ENCODE data around the gene KRTAP4-2. TPM values are rescaled to one million over a fixed set of nuclear protein-coding genes. Genes with fewer than 3 reads are reported as not detected.

KRTAP4-2 gene
- not detected in 2 replicates for total RNA-seq

GRCh38 chr17:41177727-41178271, at the start of gene KRTAP4-2:
KRTAP4-2 (minus strand) TSS chr17:41178221; CDS start chr17:41178164, 57 bp downstream.

DNA sequence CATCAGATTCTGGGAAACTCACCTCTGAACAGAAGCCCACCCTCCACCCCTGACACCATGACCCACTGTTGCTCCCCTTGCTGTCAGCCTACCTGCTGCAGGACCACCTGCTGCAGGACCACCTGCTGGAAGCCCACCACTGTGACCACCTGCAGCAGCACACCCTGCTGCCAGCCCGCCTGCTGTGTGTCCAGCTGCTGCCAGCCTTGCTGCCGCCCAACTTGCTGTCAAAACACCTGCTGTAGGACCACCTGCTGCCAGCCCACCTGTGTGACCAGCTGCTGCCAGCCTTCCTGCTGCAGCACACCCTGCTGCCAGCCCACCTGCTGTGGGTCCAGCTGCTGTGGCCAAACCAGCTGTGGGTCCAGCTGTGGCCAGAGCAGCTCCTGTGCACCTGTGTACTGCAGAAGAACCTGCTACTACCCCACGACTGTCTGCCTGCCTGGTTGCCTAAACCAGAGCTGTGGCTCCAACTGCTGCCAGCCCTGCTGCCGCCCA, 48.6 kb upstream of the KRTAP4-2 start, which contains the start of gene KRTAP9-2:
Gene KRTAP9-2, plus strand, starts transcription at position 51 of the 498 bp plus-strand sequence. Its CDS starts 7 bp downstream, at position 58.

DNA sequence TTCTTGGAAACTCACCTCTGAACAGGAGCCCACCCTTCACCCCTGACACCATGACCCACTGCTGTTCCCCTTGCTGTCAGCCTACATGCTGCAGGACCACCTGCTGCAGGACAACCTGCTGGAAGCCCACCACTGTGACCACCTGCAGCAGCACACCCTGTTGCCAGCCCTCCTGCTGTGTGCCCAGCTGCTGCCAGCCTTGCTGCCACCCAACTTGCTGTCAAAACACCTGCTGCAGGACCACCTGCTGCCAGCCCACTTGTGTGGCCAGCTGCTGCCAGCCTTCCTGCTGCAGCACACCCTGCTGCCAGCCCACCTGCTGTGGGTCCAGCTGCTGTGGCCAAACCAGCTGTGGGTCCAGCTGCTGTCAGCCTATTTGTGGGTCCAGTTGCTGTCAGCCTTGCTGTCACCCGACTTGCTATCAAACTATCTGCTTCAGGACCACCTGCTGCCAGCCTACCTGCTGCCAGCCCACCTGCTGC, 11.9 kb upstream of the KRTAP4-2 start, which contains the start of gene KRTAP9-1:
Gene KRTAP9-1, plus strand, starts transcription at position 51 of the 482 bp plus-strand sequence. Its CDS starts 0 bp downstream, at position 51.

DNA sequence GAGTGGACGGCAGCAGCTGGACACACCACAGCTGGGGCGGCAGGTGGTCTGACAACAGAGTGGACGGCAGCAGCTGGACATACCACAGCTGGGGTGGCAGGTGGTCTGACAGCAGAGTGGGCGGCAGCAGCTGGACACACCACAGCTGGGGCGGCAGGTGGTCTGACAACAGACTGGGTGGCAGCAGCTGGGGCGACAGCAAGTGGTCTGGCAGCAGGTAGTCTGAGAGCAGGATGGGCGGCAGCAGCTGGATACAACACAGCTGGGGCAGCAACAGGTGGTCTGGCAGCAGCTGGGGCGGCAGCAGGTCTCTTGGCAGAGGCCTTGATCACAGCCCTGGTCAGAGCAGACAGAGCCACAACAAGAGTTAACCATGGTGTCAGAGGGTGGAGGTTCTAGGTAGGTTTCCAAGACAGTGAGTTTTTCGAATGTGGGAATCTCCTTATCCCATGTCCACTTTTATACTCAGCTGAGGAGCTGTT, 6.5 kb upstream of the KRTAP4-2 start, which contains the start of gene KRTAP4-1:
Gene KRTAP4-1, minus strand, starts transcription at position 432 of the 482 bp plus-strand sequence. Its CDS starts 57 bp downstream, at position 375.

GRCh38 chr17:41168121-41168520, 9.9 kb downstream of the KRTAP4-2 start, which contains the start of gene KRTAP4-3:
KRTAP4-3 (minus strand) TSS chr17:41168221; CDS start chr17:41168172, 49 bp downstream.

DNA sequence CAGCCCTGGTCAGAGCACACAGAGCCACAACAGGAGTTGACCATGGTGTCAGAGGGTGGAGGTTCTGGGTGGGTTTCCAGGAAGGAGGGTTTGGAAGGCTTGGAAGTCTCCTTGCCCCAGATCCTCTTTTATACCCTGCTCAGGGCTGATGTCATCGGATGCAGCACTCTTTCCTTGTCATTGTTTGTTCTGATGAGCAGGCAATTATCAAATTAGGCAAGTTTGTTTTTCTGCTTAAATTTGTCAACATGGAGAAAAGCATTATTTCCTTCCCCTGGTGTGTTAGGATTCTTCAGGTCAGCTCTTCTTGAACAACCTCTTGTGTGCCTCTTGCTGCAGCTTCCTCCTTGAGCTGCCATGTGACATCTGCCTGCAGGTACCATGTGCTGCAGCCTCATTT, 17.4 kb downstream of the KRTAP4-2 start, which contains the start of gene KRTAP4-4:
Gene KRTAP4-4, minus strand, starts transcription at position 101 of the 400 bp plus-strand sequence. Its CDS starts 57 bp downstream, at position 44.

GRCh38 chr17:41149652-41149985, 28.4 kb downstream of the KRTAP4-2 start, which contains the start of gene KRTAP4-5:
KRTAP4-5 (minus strand) TSS chr17:41149825; CDS start chr17:41149767, 58 bp downstream.

DNA sequence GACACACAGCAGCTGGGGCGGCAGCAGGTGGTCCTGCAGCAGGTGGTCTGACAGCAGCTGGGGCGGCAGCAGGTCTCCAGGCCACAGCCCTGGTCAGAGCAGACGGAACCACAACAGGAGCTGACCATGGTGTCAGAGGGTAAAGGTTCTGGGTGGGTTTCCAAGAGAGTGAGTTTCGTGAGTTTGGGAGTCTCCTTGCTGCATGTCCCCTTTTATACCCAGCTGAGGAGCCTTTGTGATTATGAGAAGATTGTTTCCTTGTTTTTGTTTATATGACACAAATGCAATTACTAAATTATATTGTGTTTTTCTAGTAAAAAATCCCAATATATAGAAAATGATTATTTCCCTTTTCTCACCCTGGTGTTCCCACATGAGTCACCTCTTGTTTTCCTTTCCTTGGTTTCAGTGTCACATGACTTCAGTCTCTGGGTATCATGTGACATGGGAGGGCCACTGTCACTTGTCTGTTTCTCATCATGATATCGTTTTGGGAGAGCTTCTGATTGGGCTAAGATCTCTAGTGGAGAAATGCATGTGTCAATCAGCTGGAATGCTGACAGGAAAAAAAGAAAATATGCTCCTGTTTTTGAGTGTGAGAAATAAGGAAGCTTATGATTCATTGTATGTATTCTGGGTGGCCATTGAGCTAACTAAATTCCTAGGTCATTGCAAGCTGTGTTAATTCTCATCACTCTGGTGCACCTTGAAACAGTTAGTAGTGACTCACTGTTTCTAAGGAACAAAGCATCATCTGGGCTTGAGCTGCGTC, 37.5 kb downstream of the KRTAP4-2 start, which contains the start of gene KRTAP4-6:
Gene KRTAP4-6, minus strand, starts transcription at position 185 of the 772 bp plus-strand sequence. Its CDS starts 57 bp downstream, at position 128.

Small RNA genes lying within 50 kb of the gene (small RNA-seq; reads per million reads assigned to genes)
- not detected for gene KRTAP4-17P

Other genes starting within 250 kb of the KRTAP4-2 start
- 0.39 and 0.43 TPM in 2 replicates for gene KRT23, start 240.6 kb downstream of the KRTAP4-2 start, total RNA-seq
- not detected in 2 replicates for gene KRT39, start 211.3 kb downstream of the KRTAP4-2 start, total RNA-seq
- gene KRT40, start 193.9 kb downstream of the KRTAP4-2 start, total RNA-seq, result not detected in 2 replicates
- gene KRTAP3-3, start 184.1 kb downstream of the KRTAP4-2 start, total RNA-seq, result not detected in 2 replicates
- not detected in 2 replicates for gene KRTAP3-2, start 178.3 kb downstream of the KRTAP4-2 start, total RNA-seq
- gene KRTAP3-1, start 169.1 kb downstream of the KRTAP4-2 start, total RNA-seq, result not detected in 2 replicates
- 1.3 and 11.6 TPM in 2 replicates for gene KRTAP1-5, start 151.0 kb downstream of the KRTAP4-2 start, total RNA-seq
- gene KRTAP1-4, start 148.0 kb downstream of the KRTAP4-2 start, total RNA-seq, result not detected in 2 replicates
- gene KRTAP1-3, start 143.3 kb downstream of the KRTAP4-2 start, total RNA-seq, result not detected in 2 replicates
- not detected in 2 replicates for gene KRTAP1-1, start 136.8 kb downstream of the KRTAP4-2 start, total RNA-seq
- gene KRTAP2-1, start 130.9 kb downstream of the KRTAP4-2 start, total RNA-seq, result not detected in 2 replicates
- gene KRTAP2-2, start 123.0 kb downstream of the KRTAP4-2 start, total RNA-seq, result not detected in 2 replicates
- 0.26 and 1.1 TPM in 2 replicates for gene KRTAP2-3, start 118.1 kb downstream of the KRTAP4-2 start, total RNA-seq
- gene KRTAP2-4, start 112.3 kb downstream of the KRTAP4-2 start, total RNA-seq, result not detected in 2 replicates
- not detected in 2 replicates for gene KRTAP4-7, start 94.1 kb downstream of the KRTAP4-2 start, total RNA-seq
- not detected in 2 replicates for gene KRTAP4-8, start 80.1 kb downstream of the KRTAP4-2 start, total RNA-seq
- gene KRTAP4-16, start 76.0 kb downstream of the KRTAP4-2 start, total RNA-seq, result not detected in 2 replicates
- gene KRTAP4-9, start 72.8 kb downstream of the KRTAP4-2 start, total RNA-seq, result not detected in 2 replicates
- not detected in 2 replicates for gene KRTAP4-11, start 59.8 kb downstream of the KRTAP4-2 start, total RNA-seq
- not detected in 2 replicates for gene KRTAP4-12, start 54.0 kb downstream of the KRTAP4-2 start, total RNA-seq
- not detected in 2 replicates for gene KRTAP4-6, start 37.7 kb downstream of the KRTAP4-2 start, total RNA-seq
- gene KRTAP4-5, start 28.4 kb downstream of the KRTAP4-2 start, total RNA-seq, result not detected in 2 replicates
- not detected in 2 replicates for gene KRTAP4-4, start 17.5 kb downstream of the KRTAP4-2 start, total RNA-seq
- not detected in 2 replicates for gene KRTAP4-3, start 10.0 kb downstream of the KRTAP4-2 start, total RNA-seq
- not detected in 2 replicates for gene KRTAP4-1, start 6.7 kb upstream of the KRTAP4-2 start, total RNA-seq
- not detected in 2 replicates for gene KRTAP9-1, start 11.7 kb upstream of the KRTAP4-2 start, total RNA-seq
- gene KRTAP9-2, start 48.4 kb upstream of the KRTAP4-2 start, total RNA-seq, result not detected in 2 replicates
- not detected in 2 replicates for gene KRTAP9-3, start 54.2 kb upstream of the KRTAP4-2 start, total RNA-seq
- gene KRTAP9-8, start 59.8 kb upstream of the KRTAP4-2 start, total RNA-seq, result not detected in 2 replicates
- not detected in 2 replicates for gene KRTAP9-4, start 71.5 kb upstream of the KRTAP4-2 start, total RNA-seq
- gene KRTAP9-9, start 77.2 kb upstream of the KRTAP4-2 start, total RNA-seq, result not detected in 2 replicates
- gene KRTAP9-6, start 87.2 kb upstream of the KRTAP4-2 start, total RNA-seq, result not detected in 2 replicates
- not detected in 2 replicates for gene KRTAP9-7, start 97.5 kb upstream of the KRTAP4-2 start, total RNA-seq
- gene KRTAP29-1, start 124.6 kb upstream of the KRTAP4-2 start, total RNA-seq, result not detected in 2 replicates
- not detected in 2 replicates for gene KRTAP16-1, start 131.1 kb upstream of the KRTAP4-2 start, total RNA-seq
- gene KRTAP17-1, start 137.5 kb upstream of the KRTAP4-2 start, total RNA-seq, result not detected in 2 replicates
- gene KRT33A, start 172.6 kb upstream of the KRTAP4-2 start, total RNA-seq, result not detected in 2 replicates
- not detected in 2 replicates for gene KRT33B, start 191.6 kb upstream of the KRTAP4-2 start, total RNA-seq
- 0.13 TPM in 1 of 2 replicates, not detected in the other for gene KRT34, start 204.1 kb upstream of the KRTAP4-2 start, total RNA-seq
- not detected in 2 replicates for gene KRT31, start 219.4 kb upstream of the KRTAP4-2 start, total RNA-seq
- not detected in 2 replicates for gene KRT37, start 246.4 kb upstream of the KRTAP4-2 start, total RNA-seq